IMR-90 (cell line): Measurements from ENCODE around the gene GJB3.

ENCODE experiments used
- BHLHE40 ChIP-seq: fragments of 150-350 bp; IDR thresholded peaks from 2 replicates; pipeline ENCODE4 v1.6.1; 2016; ENCODE audit warnings: mild to moderate bottlenecking, low read depth, low read length
- CEBPB ChIP-seq: IDR thresholded peaks from 2 replicates; pipeline ENCODE4 v1.6.1; 2012; ENCODE audit warnings: low read depth, low read length, improper control_type of control experiment
- CHD1 ChIP-seq: IDR thresholded peaks from 2 replicates; pipeline ENCODE4 v1.6.1; 2012; ENCODE audit warnings: low read depth, low read length, improper control_type of control experiment
- CTCF ChIP-seq: conservative IDR thresholded peaks from 2 replicates; pipeline ENCODE4 v1.5.1; 2012; ENCODE audit warnings: mild to moderate bottlenecking, low read depth, low read length, improper control_type of control experiment
- ELK1 ChIP-seq: fragments of 150-350 bp; IDR thresholded peaks from 2 replicates; pipeline ENCODE4 v1.6.1; 2016; ENCODE audit warnings: low read depth, mild to moderate bottlenecking, low read length, moderate library complexity, borderline replicate concordance
- FOS ChIP-seq: fragments of 150-350 bp; IDR thresholded peaks from 2 replicates; pipeline ENCODE4 v1.6.1; 2016; ENCODE audit warnings: low read depth, low read length
- MAZ ChIP-seq: IDR thresholded peaks from 2 replicates; pipeline ENCODE4 v1.6.1; 2012; ENCODE audit warnings: low read depth, mild to moderate bottlenecking, low read length, improper control_type of control experiment, moderate library complexity, borderline replicate concordance
- MXI1 ChIP-seq: IDR thresholded peaks from 2 replicates; pipeline ENCODE4 v1.6.1; 2012; ENCODE audit warnings: low read depth, mild to moderate bottlenecking, low read length, moderate library complexity, borderline replicate concordance
- NFE2L2 ChIP-seq: fragments of 150-350 bp; IDR thresholded peaks from 2 replicates; pipeline ENCODE4 v1.6.1; 2016; ENCODE audit warnings: low read depth, mild to moderate bottlenecking, low read length
- POLR2A ChIP-seq: IDR thresholded peaks from 2 replicates; pipeline ENCODE4 v1.6.1; 2012; ENCODE audit warnings: mild to moderate bottlenecking, low read depth, low read length
- RAD21 ChIP-seq: IDR thresholded peaks from 2 replicates; pipeline ENCODE4 v1.6.1; 2012; ENCODE audit warnings: low read length, improper control_type of control experiment
- RCOR1 ChIP-seq: IDR thresholded peaks from 2 replicates; pipeline ENCODE4 v1.6.1; 2012; ENCODE audit warnings: mild to moderate bottlenecking, low read length, improper control_type of control experiment; ENCODE audit not compliant: insufficient replicate concordance
- SMC3 ChIP-seq: fragments of 150-350 bp; IDR thresholded peaks from 2 replicates; pipeline ENCODE4 v1.6.1; 2016; ENCODE audit warnings: low read depth, mild to moderate bottlenecking, antibody characterized with exemption, low read length, moderate library complexity
- USF2 ChIP-seq: fragments of 150-350 bp; IDR thresholded peaks from 2 replicates; pipeline ENCODE4 v1.6.1; 2017; ENCODE audit warnings: mild to moderate bottlenecking, antibody characterized with exemption, low read length, low read depth

- no peak for TF ChIP-seq CEBPB
- TF ChIP-seq SMC3, result no peak
- no peak for TF ChIP-seq RCOR1
- TF ChIP-seq CTCF, result no peak
- TF ChIP-seq POLR2A, result no peak
- TF ChIP-seq MXI1, result no peak
- no peak for TF ChIP-seq USF2
- TF ChIP-seq ELK1, result no peak
- no peak for TF ChIP-seq MAZ
- no peak for TF ChIP-seq FOS
- TF ChIP-seq CHD1, result no peak
- TF ChIP-seq NFE2L2, result no peak
- TF ChIP-seq BHLHE40, result no peak
- no peak for TF ChIP-seq RAD21
These were observed 27.9 kb upstream of the GJB3 start for GRCh38 chr1:34753163-34753562.
